ENCODE data around the gene HDAC9.

HDAC9 gene

DNA sequence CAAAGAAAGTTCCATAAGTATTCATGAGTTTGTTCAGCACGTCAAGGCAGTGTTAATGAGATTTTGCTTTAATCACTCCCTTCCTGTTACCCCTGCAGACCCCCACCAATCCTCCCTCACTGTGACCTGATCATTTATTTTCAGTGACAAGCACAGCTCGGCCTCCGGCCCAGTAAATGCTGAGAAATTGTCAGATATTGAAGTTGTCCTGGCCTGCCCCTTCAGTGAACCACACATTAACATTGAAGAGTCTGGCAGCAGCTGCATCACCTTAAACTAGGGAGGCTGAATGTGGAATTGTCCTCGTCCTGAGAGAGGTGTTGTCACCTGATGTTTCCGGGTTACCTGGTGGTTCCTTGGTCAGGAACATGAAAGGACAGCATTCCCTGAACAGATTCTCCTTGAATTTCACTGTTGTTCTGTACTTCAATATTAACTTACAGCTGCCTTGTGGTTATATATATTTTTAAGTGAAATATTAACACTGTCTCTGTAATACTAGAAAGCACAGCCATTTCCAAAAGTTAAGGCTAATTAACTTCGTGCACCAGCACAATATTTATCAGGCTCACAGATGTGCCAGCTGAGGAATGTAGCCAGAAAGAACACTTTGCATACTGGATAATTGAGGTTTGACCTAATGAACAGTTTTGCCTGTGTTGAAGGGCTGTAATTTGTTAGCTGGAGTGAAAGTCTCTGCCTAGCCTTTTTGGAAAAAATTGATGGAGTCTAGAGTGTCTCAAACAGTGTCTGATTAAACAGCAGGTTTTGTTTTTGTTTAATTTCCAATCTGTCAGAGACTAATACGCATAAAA, 265.3 kb downstream of the HDAC9 start:
- FAIRE-seq: no peak
- TF ChIP-seq, protein P1, sequence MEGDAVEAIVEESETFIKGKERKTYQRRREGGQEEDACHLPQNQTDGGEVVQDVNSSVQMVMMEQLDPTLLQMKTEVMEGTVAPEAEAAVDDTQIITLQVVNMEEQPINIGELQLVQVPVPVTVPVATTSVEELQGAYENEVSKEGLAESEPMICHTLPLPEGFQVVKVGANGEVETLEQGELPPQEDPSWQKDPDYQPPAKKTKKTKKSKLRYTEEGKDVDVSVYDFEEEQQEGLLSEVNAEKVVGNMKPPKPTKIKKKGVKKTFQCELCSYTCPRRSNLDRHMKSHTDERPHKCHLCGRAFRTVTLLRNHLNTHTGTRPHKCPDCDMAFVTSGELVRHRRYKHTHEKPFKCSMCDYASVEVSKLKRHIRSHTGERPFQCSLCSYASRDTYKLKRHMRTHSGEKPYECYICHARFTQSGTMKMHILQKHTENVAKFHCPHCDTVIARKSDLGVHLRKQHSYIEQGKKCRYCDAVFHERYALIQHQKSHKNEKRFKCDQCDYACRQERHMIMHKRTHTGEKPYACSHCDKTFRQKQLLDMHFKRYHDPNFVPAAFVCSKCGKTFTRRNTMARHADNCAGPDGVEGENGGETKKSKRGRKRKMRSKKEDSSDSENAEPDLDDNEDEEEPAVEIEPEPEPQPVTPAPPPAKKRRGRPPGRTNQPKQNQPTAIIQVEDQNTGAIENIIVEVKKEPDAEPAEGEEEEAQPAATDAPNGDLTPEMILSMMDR (IDR thresholded peaks at IDR 0.05; ENCODE audit: insufficient read depth, missing control alignments): no peak
- no peak for DNase-seq (ENCODE audit: insufficient read length, low spot score)

DNA sequence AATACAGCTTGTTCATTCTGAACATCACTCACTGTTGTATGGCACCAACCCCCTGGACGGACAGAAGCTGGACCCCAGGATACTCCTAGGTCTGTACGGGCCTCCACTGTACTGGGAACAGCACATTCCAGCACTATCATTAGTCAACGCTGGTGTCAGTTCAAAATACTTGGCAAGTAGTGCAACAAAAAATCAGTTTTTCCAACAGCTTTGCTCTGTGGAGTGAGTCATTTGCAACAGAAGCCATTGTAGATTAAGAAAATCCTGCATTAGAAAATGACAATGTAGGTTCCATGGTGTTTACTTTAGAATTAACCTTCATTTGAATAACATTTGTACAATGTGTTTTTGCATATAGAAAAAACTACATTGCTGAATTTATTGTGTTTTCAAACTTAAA, 266.6 kb downstream of the HDAC9 start:
- no peak for FAIRE-seq
- DNase-seq (ENCODE audit: insufficient read length, low spot score): no peak
- TF ChIP-seq, protein P1 (IDR thresholded peaks at IDR 0.05; ENCODE audit: insufficient read depth, missing control alignments): no peak

DNA sequence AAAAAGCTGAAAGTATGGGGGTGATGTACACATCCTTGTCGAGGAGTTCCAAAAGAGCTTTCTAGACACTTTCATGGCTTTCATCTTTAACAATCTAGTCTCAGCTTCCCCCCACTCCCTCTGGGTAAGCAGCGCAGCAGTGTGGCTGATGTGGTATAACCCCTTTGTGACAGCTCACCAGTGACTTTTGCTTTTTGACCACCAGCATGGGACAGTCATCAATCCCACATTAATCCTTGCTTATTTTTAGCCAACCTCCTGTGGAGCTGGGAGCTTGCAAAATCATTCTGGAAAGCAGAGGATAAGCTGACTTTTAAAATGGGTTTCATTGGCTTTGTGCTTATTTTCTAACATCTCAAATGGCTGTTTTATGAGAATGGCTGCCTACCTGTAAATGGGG, 272.7 kb downstream of the HDAC9 start:
- DNase-seq (ENCODE audit: insufficient read length, low spot score) (no peak), FAIRE-seq (no peak)
- TF ChIP-seq, protein P1 (IDR thresholded peaks at IDR 0.05; ENCODE audit: insufficient read depth, missing control alignments): no peak

DNA sequence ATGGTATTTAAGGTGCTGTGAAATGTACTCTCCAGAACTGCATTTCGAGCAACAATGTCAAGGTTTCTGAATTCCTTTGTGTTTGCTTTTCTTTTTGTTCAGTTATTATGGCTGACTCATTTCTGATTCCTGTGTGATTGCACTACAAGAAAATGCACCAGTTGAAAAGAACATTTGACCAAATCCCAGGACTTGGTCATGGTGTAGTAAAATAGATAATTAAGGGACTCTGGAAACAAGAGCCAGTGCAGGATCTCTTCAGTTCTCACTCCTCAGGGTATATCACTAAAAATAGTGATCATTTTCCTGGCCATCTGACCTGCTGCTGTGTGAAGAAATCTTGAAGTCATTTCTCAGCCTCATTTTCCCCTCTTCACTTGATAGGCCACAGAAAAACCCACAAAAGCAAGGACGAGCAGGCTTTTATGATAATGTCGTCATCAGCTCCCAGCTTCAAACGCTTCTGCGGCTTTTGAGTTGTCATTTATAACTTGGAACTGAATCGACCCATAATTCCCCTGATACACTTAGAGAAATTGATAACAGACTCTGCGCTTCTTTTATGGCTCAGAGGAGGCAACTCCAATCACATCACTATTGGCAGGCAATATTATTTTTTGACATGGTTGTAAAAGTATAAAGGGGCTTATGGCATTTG, 274.7 kb downstream of the HDAC9 start:
- FAIRE-seq (no peak), DNase-seq (ENCODE audit: insufficient read length, low spot score) (no peak)
- TF ChIP-seq, protein P1 (IDR thresholded peaks at IDR 0.05; ENCODE audit: insufficient read depth, missing control alignments): no peak

DNA sequence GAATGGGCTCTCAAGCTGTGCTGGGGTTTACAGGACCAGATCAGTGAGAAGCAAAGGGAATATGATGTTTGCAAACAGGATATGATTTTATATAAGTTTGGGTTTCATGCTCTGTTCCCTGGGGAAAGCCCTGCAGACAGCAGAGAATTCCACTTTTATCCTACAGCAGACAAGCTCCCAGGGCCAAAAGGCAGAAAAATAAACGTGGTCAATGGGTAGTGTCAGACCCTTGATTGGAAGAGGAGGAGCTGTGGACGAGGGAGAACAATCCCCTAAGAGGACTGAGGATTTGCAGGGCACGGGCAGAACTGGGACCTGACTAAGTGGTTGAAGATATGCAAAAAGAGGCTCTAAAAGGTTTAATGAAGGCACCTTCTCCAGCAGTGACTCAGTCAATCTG, 275.3 kb downstream of the HDAC9 start:
- DNase-seq (ENCODE audit: insufficient read length, low spot score) (no peak), FAIRE-seq (no peak)
- TF ChIP-seq, protein P1 (IDR thresholded peaks at IDR 0.05; ENCODE audit: insufficient read depth, missing control alignments): no peak

DNA sequence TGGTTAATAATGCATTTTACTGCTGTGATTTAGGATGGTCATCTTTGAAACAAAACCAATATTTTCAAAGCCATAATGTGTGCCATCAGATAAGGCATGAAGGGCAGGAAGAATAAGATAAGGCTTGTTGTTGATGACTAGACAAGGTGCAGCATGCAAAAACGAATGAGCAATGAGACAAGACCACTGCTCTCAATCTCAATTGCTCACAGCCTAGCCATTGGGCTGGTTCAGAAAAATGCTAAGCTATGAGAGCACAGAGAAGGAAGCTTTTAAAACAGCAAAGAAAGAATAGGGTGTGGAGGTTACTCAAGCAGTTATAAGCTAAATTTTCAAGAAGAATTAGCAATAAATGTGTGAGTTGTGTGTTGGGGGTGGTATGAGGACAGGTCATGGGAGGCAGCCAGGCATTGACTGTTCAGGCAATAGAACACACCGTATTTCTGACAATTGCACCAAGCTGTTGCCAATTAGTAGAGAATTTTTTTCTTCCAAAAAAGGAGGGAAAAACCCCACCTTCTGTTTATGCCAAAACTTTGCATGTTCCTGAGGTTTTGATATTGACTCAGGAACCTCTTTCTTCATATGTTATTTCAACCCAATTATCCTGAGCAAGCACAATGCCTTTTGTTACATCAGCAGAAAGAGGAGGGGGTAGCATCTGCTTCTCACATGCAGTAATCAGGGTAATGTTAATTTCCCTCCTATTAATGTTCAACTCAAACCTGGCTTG, 276.5 kb downstream of the HDAC9 start:
- DNase-seq (ENCODE audit: insufficient read length, low spot score): no peak
- TF ChIP-seq, protein P1 (IDR thresholded peaks at IDR 0.05; ENCODE audit: insufficient read depth, missing control alignments): no peak
- FAIRE-seq: no peak
